GM19463 (cell line): Measurements from ENCODE around the gene SLC25A2.
"Not testable (repeated sequence)": the region's sequence is repeated elsewhere in the genome, so short reads cannot be mapped to it uniquely, and the experiment has no call there.

Experiments used
- ATAC-seq: cut with Tn5 transposase; IDR thresholded peaks from one replicate; pipeline ENCODE4 v1.9.1; 2021; ENCODE audit warnings: mild to moderate bottlenecking, moderate library complexity; ENCODE audit not compliant: unreplicated experiment

Gene SLC25A2

DNA sequence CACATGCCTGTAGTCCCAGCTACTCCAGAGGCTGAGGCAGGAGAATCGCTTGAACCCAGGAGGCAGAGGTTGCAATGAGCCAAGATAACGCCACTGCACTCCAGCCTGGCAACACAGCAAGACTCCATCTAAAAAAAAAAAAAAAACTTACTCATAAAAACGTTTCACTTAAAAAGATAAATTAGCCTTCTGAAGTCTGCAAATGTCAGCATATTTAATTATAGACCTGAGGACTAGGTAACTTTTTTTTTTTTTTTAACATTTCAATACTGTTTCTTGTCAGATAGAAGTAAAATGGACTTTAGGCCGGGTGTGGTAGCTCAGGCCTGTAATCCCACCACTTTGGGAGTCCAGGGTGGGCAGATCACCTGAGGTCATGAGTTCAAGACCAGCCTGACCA, 13.1 kb upstream of the SLC25A2 start:
- ATAC-seq: not testable (repeated sequence)

- ATAC-seq: no peak
Measured at GRCh38 chr5:141313711-141314110, 9.9 kb upstream of the SLC25A2 start.

DNA sequence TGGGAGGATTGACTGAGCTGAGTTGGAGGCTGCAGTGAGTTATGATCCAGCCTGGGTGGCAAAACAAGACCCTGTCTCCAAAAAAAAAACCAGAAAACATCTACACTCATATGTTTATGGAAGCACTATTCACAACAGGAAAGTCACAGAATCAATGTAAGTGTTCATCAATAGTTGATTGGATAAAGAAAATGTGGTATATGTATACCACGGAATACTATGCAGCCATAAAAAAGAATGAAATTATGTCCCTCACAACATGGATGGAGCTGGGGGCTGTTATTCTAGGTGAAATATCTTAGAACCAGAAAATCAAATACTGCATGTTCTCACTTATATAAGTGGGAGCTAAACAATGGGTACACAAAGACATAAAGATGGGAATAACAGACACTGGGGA, 2.8 kb upstream of the SLC25A2 start:
- no peak for ATAC-seq

DNA sequence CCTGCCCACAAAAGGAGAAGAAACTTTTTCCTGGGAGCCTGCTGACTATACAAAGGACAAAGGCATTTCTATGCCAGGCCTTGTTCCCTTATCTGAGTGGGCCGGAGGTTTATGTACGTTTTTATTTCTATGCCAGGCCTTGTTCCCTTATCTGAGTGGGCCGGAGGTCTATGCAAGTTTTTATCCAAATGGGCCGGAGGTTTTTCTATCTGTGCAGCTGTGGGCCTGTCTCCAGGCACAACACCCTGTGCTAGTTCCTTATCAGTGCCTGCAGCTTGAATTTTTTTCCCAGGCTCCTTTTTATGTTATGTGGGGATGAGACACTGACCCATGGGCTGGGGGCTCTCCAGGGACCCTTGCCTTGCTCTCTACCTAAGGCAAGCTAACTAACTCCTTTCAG, 5.5 kb downstream of the SLC25A2 start:
- ATAC-seq: no peak

GRCh38 chr5:141272906-141273305, 30.9 kb downstream of the SLC25A2 start:
- no peak for ATAC-seq

DNA sequence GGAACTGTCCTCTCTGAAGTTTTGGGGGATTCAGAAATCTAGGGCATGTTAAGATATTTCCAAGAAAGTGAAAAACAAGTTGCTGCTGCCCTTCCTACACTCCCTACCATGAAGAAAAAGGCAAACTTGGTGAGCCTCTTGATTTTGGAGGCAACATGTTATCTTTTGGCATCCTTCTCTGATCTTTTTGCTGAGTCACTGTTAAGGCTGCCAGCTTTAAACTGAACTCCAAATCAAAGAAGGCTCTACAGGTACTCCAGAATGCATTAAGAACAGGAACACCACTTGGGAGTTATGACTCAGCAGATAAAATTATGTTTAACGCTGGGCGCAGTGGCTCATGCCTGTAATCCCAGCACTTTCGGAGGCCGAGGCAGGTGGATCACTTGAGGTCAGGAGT, 34.7 kb downstream of the SLC25A2 start:
- ATAC-seq: no peak

- no peak for ATAC-seq
Measured at GRCh38 chr5:141261238-141261546, 42.7 kb downstream of the SLC25A2 start.

- no peak for ATAC-seq
Measured at GRCh38 chr5:141260458-141261237, 43.2 kb downstream of the SLC25A2 start.

DNA sequence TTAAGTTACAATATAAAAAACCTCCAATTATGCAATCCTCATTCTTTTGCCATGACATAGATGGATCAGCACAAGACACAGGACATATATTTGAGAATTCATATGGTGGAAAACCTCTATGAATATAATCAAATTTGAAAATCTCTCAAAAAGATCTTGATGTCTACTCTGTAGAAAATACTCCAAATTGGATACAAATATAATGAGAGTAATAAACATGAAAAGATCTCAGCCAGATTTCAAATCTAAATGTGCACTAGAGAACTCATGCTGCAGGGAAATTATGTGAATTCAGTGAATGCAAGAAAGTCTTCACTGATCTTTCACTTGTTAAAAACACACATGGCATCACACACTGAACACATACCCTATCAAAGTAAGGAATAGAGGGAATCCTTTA, 44.9 kb downstream of the SLC25A2 start:
- no peak for ATAC-seq

GRCh38 chr5:141258464-141258863, 45.4 kb downstream of the SLC25A2 start:
- no peak for ATAC-seq
